ENCODE results near the gene THAP10.

DNA sequence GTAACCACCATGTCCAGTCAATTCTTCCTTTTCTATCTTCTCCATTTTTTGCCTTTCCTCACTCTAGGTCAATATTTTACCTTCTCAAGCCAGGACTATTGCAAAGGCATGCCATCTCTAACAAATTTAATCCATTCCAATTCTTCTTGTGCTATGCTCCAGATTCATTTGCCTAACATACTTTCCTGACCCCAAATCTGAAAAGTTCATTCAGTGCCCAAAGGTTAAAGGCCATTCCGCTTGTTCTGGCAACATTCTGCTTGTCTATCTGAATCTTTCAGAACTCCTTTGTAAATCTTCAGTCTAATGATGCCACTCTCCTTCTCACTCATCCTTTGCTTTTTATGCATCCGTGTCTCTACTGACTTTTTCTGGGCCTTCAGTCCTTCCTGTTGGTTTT is 15.6 kb downstream of the THAP10 start:
- TF ChIP-seq, protein P1, sequence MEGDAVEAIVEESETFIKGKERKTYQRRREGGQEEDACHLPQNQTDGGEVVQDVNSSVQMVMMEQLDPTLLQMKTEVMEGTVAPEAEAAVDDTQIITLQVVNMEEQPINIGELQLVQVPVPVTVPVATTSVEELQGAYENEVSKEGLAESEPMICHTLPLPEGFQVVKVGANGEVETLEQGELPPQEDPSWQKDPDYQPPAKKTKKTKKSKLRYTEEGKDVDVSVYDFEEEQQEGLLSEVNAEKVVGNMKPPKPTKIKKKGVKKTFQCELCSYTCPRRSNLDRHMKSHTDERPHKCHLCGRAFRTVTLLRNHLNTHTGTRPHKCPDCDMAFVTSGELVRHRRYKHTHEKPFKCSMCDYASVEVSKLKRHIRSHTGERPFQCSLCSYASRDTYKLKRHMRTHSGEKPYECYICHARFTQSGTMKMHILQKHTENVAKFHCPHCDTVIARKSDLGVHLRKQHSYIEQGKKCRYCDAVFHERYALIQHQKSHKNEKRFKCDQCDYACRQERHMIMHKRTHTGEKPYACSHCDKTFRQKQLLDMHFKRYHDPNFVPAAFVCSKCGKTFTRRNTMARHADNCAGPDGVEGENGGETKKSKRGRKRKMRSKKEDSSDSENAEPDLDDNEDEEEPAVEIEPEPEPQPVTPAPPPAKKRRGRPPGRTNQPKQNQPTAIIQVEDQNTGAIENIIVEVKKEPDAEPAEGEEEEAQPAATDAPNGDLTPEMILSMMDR (IDR thresholded peaks at IDR 0.05): no peak
- TF ChIP-seq POLR2A (IDR thresholded peaks at IDR 0.05): no peak
